Vagina (tissue), 2 donors: ENCODE data around the gene ARHGDIB. TPM values are rescaled to one million over a fixed set of nuclear protein-coding genes. Genes with fewer than 3 reads are reported as not detected.

Experiments
- DNase-seq, 2 donors: peaks; one replicate each; pipeline ENCODE4 v3.0.0-alpha.2; 2017; ENCODE audit errors: extremely low spot score in 2 of 2
- H3K27ac ChIP-seq: fragments of 200-600 bp; sonication (generic); one replicate; pipeline ENCODE4 v1.5.1; 2019
- H3K27me3 ChIP-seq: fragments of 200-600 bp; sonication (generic); one replicate; pipeline ENCODE4 v1.5.1; 2019
- H3K36me3 ChIP-seq, 2 donors: fragments of 200-600 bp; sonication (generic); one replicate each; pipeline ENCODE4 v1.5.1; 2017 to 2019
- H3K4me1 ChIP-seq: fragments of 200-600 bp; sonication (generic); one replicate; pipeline ENCODE4 v1.5.1; 2019
- H3K4me3 ChIP-seq, 2 donors: fragments of 200-600 bp; sonication (generic); 1 replicate in 1 of 2; 2 replicates in 1 of 2; pipeline ENCODE4 v1.5.1; 2016 to 2019
- H3K9me3 ChIP-seq: fragments of 200-600 bp; sonication (generic); one replicate; pipeline ENCODE4 v1.5.1; 2019
- CTCF ChIP-seq, 3 experiments: fragments of 450-650 bp in 2 of 3; fragments of 200-600 bp in 1 of 3; sonication (generic) in 1 of 3; IDR thresholded peaks; one replicate each; pipeline ENCODE4 v1.5.1; 2017 to 2019; ENCODE audit warnings: antibody characterized with exemption in 3 of 3, mild to moderate bottlenecking in 2 of 3, moderate library complexity in 2 of 3
- POLR2A ChIP-seq, 2 donors: fragments of 450-650 bp; IDR thresholded peaks; one replicate each; pipeline ENCODE4 v1.6.1; 2017; ENCODE audit warnings: antibody characterized with exemption in 2 of 2, mild to moderate bottlenecking in 2 of 2, moderate library complexity in 2 of 2
- POLR2AphosphoS5 ChIP-seq, 2 donors: sonication (generic); formaldehyde crosslinking; IDR thresholded peaks; one replicate each; pipeline ENCODE4 v1.9.0; 2017; ENCODE audit warnings: antibody characterized with exemption in 2 of 2, mild to moderate bottlenecking in 2 of 2, low read depth in 1 of 2; ENCODE audit not compliant: insufficient read depth in 1 of 2
- intact Hi-C: fragments of 100-400 bp; cut with DNase I; formaldehyde crosslinking; loops from one replicate; pipeline ENCODE4 v1.15.1; 2023
- total RNA-seq: library from RNA; depleted of rRNA; stranded (reverse); fragments of >200 nt; gene quantifications from one replicate; pipeline ENCODE4 v1.2.3, GENCODE V29; 2016

The ARHGDIB gene
- total RNA-seq, 1 donor from 2014 or later, result 153 TPM

GRCh38 chr12:14962797-14963196 is 1.4 kb upstream of the ARHGDIB start:
- Histone ChIP-seq H3K36me3 (no peaks in the 10 kb centered on the region), H3K4me1 (peaks cover 35% of the 10 kb centered on the region), H3K27me3 (no peaks in the 10 kb centered on the region), H3K4me3 (no peak overlapping the region), H3K27ac (no peak overlapping the region), H3K9me3 (no peaks in the 10 kb centered on the region)
- intact Hi-C loops, result no loop called here
- no peak for TF ChIP-seq POLR2AphosphoS5 (IDR thresholded peaks at IDR 0.05; ENCODE audit: insufficient read depth in 1 of 2, low read depth in 1 of 2)
- no peak for TF ChIP-seq POLR2A (IDR thresholded peaks at IDR 0.05)
- TF ChIP-seq CTCF (IDR thresholded peaks at IDR 0.05), result no peak
- DNase-seq, result no peak

GRCh38 chr12:14962153-14962539 is 745 bp upstream of the ARHGDIB start:
- no peaks in the 10 kb centered on the region for H3K9me3 ChIP-seq
- peak overlapping the region in 1 of 2 donors; percentile 44 for H3K4me3 ChIP-seq
- TF ChIP-seq POLR2AphosphoS5 (IDR thresholded peaks at IDR 0.05; ENCODE audit: insufficient read depth in 1 of 2, low read depth in 1 of 2), result no peak
- TF ChIP-seq CTCF (IDR thresholded peaks at IDR 0.05), result no peak
- TF ChIP-seq POLR2A (IDR thresholded peaks at IDR 0.05), result no peak
- no peak overlapping the region for H3K27ac ChIP-seq
- intact Hi-C loops, result no loop called here
- H3K27me3 ChIP-seq, result no peaks in the 10 kb centered on the region
- no peaks in the 10 kb centered on the region for H3K36me3 ChIP-seq
- H3K4me1 ChIP-seq, result peaks cover 41% of the 10 kb centered on the region
- no peak for DNase-seq

GRCh38 chr12:14960548-14961465 is 594 bp downstream of the ARHGDIB start:
- peaks cover 44% of the 10 kb centered on the region for H3K4me1 ChIP-seq
- intact Hi-C loops, result no loop called here
- no peaks in the 10 kb centered on the region for H3K27me3 ChIP-seq
- H3K27ac ChIP-seq, result peak overlapping the region; percentile 62
- DNase-seq, result no peak
- H3K9me3 ChIP-seq, result no peaks in the 10 kb centered on the region
- no peaks in the 10 kb centered on the region for H3K36me3 ChIP-seq
- peak overlapping the region; percentile 14 to 44 for H3K4me3 ChIP-seq
- TF ChIP-seq CTCF (IDR thresholded peaks at IDR 0.05) (no peak), POLR2A (IDR thresholded peaks at IDR 0.05) (no peak), POLR2AphosphoS5 (IDR thresholded peaks at IDR 0.05; ENCODE audit: insufficient read depth in 1 of 2, low read depth in 1 of 2) (no peak)

GRCh38 chr12:14959916-14960496 is 1.4 kb downstream of the ARHGDIB start:
- TF ChIP-seq CTCF (IDR thresholded peaks at IDR 0.05), result no peak
- no peak for TF ChIP-seq POLR2A (IDR thresholded peaks at IDR 0.05)
- TF ChIP-seq POLR2AphosphoS5 (IDR thresholded peaks at IDR 0.05; ENCODE audit: insufficient read depth in 1 of 2, low read depth in 1 of 2), result no peak
- no peak for DNase-seq
- Histone ChIP-seq H3K27ac (peak overlapping the region; percentile 62), H3K9me3 (no peaks in the 10 kb centered on the region), H3K4me1 (peaks cover 44% of the 10 kb centered on the region), H3K36me3 (no peaks in the 10 kb centered on the region), H3K27me3 (no peaks in the 10 kb centered on the region), H3K4me3 (peak overlapping the region; percentile 14 to 44)
- intact Hi-C loops, result no loop called here

- H3K4me3 ChIP-seq, result peak overlapping the region; percentile 14 to 44
- intact Hi-C loops, result no loop called here
- H3K4me1 ChIP-seq, result peaks cover 44% of the 10 kb centered on the region
- H3K9me3 ChIP-seq, result no peaks in the 10 kb centered on the region
- H3K27ac ChIP-seq, result peak overlapping the region; percentile 62
- TF ChIP-seq POLR2AphosphoS5 (IDR thresholded peaks at IDR 0.05; ENCODE audit: insufficient read depth in 1 of 2, low read depth in 1 of 2), result no peak
- TF ChIP-seq CTCF (IDR thresholded peaks at IDR 0.05), result no peak
- TF ChIP-seq POLR2A (IDR thresholded peaks at IDR 0.05), result no peak
- no peak for DNase-seq
- no peaks in the 10 kb centered on the region for H3K27me3 ChIP-seq
- H3K36me3 ChIP-seq, result no peaks in the 10 kb centered on the region
Measured at GRCh38 chr12:14959463-14959862, 1.9 kb downstream of the ARHGDIB start.
